Ectodermal cell (in vitro differentiated cells): Measurements from ENCODE around the gene TUBGCP2.

Experiments
- H3K27ac ChIP-seq: 2 replicates; pipeline ENCODE4 v1.7.0; 2013; ENCODE audit warnings: mild to moderate bottlenecking, low read depth, low read length; ENCODE audit not compliant: insufficient read depth, poor library complexity, severe bottlenecking
- H3K27me3 ChIP-seq: 2 replicates; pipeline ENCODE4 v1.7.0; 2013; ENCODE audit warnings: mild to moderate bottlenecking, low read length; ENCODE audit not compliant: insufficient read depth, control insufficient read depth, poor library complexity, severe bottlenecking
- H3K36me3 ChIP-seq: one replicate; pipeline ENCODE4 v1.7.0; 2013; ENCODE audit warnings: low read length; ENCODE audit not compliant: control insufficient read depth, insufficient read depth
- H3K4me1 ChIP-seq: one replicate; pipeline ENCODE4 v1.7.0; 2013; ENCODE audit warnings: low read length; ENCODE audit not compliant: control insufficient read depth, insufficient read depth
- H3K4me3 ChIP-seq: 2 replicates; pipeline ENCODE4 v1.7.0; 2013; ENCODE audit warnings: low read depth, low read length, control low read depth; ENCODE audit not compliant: insufficient read depth
- H3K9me3 ChIP-seq: 2 replicates; pipeline ENCODE4 v1.7.0; 2013; ENCODE audit warnings: mild to moderate bottlenecking, low read length, moderate library complexity; ENCODE audit not compliant: control insufficient read depth
- WGBS, 2 experiments: methylation state at CpG; one replicate each; pipeline ENCODE4 v1.1.7; 2013; ENCODE audit warnings: missing lambda C conversion rate in 2 of 2; 5-methylcytosine and 5-hydroxymethylcytosine counted together

TUBGCP2 gene

DNA sequence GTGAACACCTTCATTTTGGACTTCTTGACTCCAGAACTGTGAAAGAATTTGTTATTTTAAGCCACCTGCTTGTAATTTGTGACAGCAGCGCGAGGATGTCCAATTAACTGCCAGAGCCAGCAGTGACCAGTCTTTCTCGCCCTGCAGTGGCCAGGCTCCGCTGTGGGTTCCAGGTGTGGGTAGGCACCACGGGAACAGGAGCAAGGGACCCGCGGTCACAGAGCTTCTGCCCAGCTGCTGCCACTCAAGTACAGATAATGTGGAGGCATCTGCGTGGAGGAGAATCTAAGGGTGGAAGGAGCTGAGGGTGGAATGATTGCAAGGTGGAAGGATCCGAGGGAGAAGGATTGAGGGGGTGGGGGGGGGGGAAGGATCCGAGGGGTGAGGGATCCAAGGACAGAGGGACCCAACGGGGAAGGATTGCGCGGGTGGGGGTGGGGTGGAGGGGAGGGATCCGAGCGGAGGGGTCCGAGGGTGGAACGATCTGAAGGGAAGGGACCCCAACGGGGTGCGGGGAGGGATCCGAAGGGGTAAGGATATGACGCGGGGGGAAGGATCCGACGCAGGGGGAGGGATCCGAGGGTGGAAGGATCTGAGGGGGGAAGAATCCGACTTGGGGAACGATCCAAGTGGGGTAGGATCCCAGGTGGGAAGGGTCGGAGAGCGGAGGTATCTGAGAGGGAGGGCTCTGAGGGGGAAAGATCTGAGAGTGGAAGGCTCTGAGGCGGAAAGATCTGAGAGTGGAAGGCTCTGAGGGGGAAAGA is 24.4 kb upstream of the TUBGCP2 start:
- no peaks in the 10 kb centered on the region for H3K36me3 ChIP-seq
- no peaks in the 10 kb centered on the region for H3K9me3 ChIP-seq
- WGBS, 2 experiments = 74 to 75% methylated on average over 29 to 30 of the region's 30 CpGs
- peaks cover 20% of the 10 kb centered on the region for H3K4me1 ChIP-seq
- H3K27me3 ChIP-seq = peaks cover 96% of the 10 kb centered on the region
- H3K27ac ChIP-seq = no peak overlapping the region
- no peak overlapping the region for H3K4me3 ChIP-seq

DNA sequence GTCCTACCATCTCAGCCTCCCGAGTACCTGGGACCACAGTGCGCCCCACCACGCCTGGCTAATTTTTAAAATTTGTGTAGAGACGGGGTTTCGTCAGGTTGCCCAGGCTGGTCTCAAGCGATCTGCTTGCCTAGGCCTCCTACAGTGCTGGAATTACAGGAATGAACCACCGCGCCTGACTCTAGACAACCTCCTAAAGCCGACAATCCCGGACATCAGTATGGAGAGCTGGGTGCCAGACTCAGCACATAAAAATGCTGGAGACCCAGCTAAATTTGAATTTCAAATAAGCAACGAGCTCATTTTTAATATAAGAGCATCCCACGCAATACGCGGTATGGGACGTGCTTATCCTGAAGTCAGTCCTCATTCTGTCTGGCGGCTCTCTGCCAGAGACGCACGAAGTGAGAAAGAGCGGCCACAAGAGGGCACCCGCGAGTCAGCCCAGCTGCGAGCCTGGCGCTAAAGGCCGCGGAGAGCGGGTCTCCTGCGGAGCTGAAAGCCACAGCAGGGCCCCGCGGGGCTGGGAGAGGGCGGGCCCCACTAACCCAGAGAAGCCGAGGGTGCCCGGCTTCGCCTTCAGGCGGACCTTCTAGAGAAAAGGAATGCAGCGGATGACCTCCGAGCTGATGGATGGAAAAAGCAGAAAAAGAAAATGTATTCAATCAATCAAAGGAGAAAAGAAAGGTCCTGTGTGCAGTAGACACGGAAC is 21.0 kb upstream of the TUBGCP2 start:
- Histone ChIP-seq H3K27ac (no peak overlapping the region), H3K4me3 (no peak overlapping the region), H3K9me3 (no peaks in the 10 kb centered on the region), H3K4me1 (peaks cover 18% of the 10 kb centered on the region), H3K27me3 (peaks cover 96% of the 10 kb centered on the region), H3K36me3 (no peaks in the 10 kb centered on the region)
- WGBS, 2 experiments = 6 to 7% methylated on average over 37 of the region's 37 CpGs

DNA sequence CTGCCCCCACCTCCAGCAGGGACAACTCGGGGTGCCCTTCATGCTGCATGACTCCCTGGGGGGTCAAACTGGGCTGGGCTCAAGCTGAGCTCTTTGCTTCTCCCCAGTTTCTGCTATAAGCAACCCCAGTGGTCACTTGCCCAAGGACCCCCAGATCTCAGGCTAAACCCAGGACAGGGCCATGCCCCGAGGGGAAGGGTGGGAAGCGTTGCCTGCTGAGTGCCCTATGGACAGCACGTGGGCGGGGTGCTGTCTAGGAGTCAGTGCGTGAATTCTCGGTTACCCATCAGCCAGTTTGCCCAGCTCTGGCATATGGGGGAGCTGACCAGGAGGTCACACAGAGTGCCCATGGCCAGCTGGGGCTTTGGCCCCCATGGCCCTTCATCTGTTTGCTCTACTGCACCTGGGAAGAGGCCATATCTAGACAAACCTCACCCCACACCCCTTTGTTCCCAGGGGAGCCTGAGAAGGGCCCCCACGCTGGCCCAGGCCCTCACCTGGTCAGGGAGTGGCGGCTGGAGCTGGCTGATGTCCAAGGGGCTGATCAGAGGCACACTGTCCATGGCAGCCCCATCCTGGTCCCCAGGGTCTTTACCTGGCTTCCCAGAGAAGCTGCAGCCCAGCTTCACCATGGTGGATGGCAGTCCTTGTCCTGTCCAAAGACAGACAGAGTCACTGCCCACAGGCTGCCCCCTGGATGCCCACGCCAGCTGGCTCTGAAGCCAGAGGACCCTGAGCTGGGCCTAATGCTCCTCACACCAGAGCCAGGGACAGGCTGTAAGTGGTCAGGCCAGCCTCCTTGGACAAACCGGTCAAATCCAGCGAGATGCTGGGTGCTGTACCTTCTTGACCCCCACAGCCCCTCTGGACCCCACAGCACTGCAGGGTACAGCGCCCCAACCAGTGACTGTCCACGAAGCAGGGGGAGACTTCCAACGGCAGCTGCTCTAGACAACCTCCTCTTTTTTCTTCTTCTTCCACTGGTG is 20.0 kb upstream of the TUBGCP2 start:
- Histone ChIP-seq H3K4me3 (no peak overlapping the region), H3K9me3 (no peaks in the 10 kb centered on the region), H3K36me3 (no peaks in the 10 kb centered on the region), H3K27ac (no peak overlapping the region), H3K27me3 (peaks cover 86% of the 10 kb centered on the region), H3K4me1 (peaks cover 18% of the 10 kb centered on the region)
- 91% methylated on average over 15 of the region's 15 CpGs for WGBS, 2 experiments

- Histone ChIP-seq H3K4me3 (no peak overlapping the region), H3K9me3 (no peaks in the 10 kb centered on the region), H3K27ac (no peak overlapping the region), H3K27me3 (peaks cover 78% of the 10 kb centered on the region), H3K4me1 (peaks cover 18% of the 10 kb centered on the region), H3K36me3 (no peaks in the 10 kb centered on the region)
- WGBS, 2 experiments = 75 to 77% methylated on average over 12 of the region's 12 CpGs
Measured at GRCh38 chr10:133327651-133328357, 19.1 kb upstream of the TUBGCP2 start.

DNA sequence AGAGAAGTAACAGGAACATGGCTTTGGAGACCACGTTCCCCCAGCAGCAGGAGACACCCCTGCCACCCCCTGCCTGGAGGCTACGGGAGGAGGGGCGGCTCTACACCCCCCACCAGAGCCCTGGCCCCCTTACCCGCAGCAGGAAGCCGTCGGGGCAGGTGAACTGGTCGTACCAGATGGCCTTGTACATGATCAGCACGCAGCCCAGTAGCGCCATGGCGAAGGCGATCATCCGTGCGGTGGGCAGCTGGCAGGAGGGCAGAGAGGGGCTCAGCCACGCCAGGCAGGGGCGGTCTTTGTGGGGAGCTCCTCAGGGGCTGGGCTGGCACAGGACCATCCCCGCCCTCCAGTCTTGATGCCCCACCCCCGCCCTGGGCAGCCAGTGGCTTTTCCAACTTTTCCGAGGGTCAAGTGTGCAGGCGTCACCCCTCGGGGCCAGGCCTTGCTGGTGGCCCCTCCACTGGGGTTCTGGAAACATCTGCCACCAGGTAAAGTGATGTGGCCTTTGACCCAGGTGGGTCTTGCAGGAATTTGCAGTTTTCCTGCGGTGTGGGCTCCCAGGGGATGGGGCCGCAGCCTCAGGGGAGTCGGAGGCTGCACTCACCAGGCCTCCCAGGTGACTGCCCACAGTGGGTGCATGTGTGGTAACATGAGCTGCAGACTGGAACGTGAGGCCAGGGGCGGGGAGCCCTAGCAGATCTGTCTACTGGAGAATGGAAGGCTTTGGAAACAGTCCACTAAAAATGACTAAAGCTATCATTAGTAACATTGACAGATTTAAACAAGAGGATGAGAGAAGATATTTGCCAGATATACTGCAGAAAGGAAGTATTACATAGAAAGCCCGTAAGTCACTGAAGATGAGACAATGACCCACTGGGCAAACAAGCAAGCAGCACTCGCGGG is 18.3 kb upstream of the TUBGCP2 start:
- Histone ChIP-seq H3K27me3 (peaks cover 70% of the 10 kb centered on the region), H3K36me3 (no peaks in the 10 kb centered on the region), H3K9me3 (no peaks in the 10 kb centered on the region), H3K4me3 (no peak overlapping the region), H3K4me1 (peaks cover 18% of the 10 kb centered on the region), H3K27ac (no peak overlapping the region)
- 73 to 78% methylated on average over 28 of the region's 28 CpGs for WGBS, 2 experiments

DNA sequence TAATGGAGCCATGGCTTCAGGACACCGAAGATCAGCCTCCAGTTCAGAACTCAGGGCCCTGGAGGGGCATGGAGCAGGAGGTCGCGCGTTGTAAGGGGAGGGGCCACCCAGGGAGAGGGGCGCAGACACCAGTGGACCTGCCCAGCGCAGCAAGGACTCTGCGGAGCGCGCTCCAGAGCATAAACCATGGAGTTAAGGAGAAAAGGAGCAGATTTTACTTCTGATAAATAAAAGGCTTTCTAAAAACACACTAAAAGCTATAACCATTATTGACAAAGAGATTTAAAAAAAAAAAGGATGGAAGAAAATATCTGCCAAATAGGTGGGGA is 17.5 kb upstream of the TUBGCP2 start:
- H3K4me1 ChIP-seq = peaks cover 18% of the 10 kb centered on the region
- peak overlapping the region; percentile 40 for H3K4me3 ChIP-seq
- no peak overlapping the region for H3K27ac ChIP-seq
- WGBS, 2 experiments = 45 to 46% methylated on average over 9 of the region's 9 CpGs
- H3K36me3 ChIP-seq = no peaks in the 10 kb centered on the region
- no peaks in the 10 kb centered on the region for H3K9me3 ChIP-seq
- H3K27me3 ChIP-seq = peaks cover 62% of the 10 kb centered on the region

DNA sequence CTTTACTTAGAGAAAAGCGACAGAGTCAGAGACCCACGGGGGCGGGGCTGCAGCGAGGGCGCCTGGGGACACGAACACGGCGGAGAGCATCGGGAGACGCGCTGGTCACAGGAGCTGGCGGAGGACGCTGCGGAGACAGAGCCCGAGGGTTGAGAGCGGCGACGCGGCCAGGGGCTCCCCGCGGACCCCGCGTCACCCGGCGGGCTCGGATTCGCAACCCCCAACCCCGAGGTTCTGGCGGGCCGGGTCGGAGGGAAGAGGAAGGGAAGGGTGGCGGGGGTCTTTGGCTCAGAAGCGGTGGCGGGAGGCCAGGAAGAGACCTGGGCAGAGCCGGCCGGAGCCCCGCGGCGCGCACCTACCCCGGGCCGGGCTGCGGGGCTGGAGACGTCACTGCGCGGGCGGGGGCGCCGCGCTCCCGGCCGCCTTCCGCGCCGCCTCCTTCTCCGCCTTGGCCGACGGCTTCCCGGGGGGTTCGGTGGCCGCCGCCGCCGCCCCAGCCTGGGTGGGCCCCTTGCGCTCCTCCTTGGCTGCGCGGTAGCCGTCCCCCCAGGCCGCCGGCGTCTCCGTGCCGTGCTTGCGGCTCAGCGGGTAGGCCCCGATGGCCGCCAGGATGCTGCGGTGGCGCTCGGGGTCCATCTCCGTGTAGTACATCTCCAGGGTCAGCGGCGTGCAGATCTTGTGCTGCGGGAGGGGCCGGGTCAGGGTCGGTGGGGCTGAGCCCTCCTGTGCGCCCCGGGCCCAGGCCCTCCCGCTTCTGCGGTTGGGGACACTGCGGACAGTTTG is 17.0 kb upstream of the TUBGCP2 start:
- H3K4me3 ChIP-seq = peak overlapping the region; percentile 40
- no peaks in the 10 kb centered on the region for H3K36me3 ChIP-seq
- no peaks in the 10 kb centered on the region for H3K9me3 ChIP-seq
- WGBS, 2 experiments = 2 to 3% methylated on average over 91 of the region's 91 CpGs
- H3K27ac ChIP-seq = no peak overlapping the region
- H3K27me3 ChIP-seq = peaks cover 56% of the 10 kb centered on the region
- peaks cover 18% of the 10 kb centered on the region for H3K4me1 ChIP-seq

DNA sequence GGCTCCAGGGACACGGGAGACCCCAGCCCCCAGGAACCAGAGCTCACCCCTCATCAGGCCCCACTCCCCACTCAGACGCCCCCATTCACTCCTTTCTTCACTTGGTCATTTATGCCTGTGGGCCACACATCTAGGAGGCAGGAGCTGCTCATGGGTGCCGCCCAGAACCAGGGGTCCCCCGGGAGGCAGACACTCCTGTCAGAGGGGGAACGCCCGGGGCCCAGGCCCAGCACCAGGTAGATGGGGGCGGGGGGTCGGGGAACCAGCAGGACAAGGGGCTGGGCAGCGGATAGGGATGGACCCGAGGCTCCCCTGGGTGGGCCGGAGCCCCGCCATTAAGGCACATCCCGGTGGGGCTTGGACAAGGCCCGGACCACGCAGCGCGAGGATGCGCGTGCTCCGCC is 16.2 kb upstream of the TUBGCP2 start:
- peaks cover 18% of the 10 kb centered on the region for H3K4me1 ChIP-seq
- H3K27ac ChIP-seq = no peak overlapping the region
- 54% methylated on average over 20 of the region's 20 CpGs for WGBS, 2 experiments
- no peaks in the 10 kb centered on the region for H3K36me3 ChIP-seq
- H3K27me3 ChIP-seq = peaks cover 56% of the 10 kb centered on the region
- no peaks in the 10 kb centered on the region for H3K9me3 ChIP-seq
- no peak overlapping the region for H3K4me3 ChIP-seq
